Pulmonary artery endothelial cell (primary cell): Measurements from ENCODE around the gene CCZ1B. TPM values are rescaled to one million over a fixed set of nuclear protein-coding genes. Genes with fewer than 3 reads are reported as not detected.
"Not testable (repeated sequence)": the region's sequence is repeated elsewhere in the genome, so short reads cannot be mapped to it uniquely, and the experiment has no call there.

Experiments
- DNase-seq: peaks from one replicate; pipeline ENCODE4 v3.0.0-alpha.2; 2011; ENCODE audit warnings: low read depth, low spot score
- total RNA-seq: library from RNA; depleted of rRNA; stranded (reverse); fragments of >200 nt; gene quantifications from 2 replicates; pipeline ENCODE4 v1.2.3, GENCODE V29; 2014

CCZ1B gene
- 57.1 and 60.9 TPM in 2 replicates for total RNA-seq

GRCh38 chr7:6826151-6826550 lies at the start of gene CCZ1B:
Gene CCZ1B, minus strand, starts transcription at chr7:6826275. Its CDS starts 78 bp downstream, at chr7:6826197.
- peak; percentile 8 for DNase-seq

- DNase-seq = not testable (repeated sequence)
Measured at GRCh38 chr7:6875022-6875421, 48.9 kb upstream of the CCZ1B start.

GRCh38 chr7:6872246-6872945 lies 46.3 kb upstream of the CCZ1B start:
- DNase-seq = not testable (repeated sequence)

GRCh38 chr7:6871421-6872144 lies 45.5 kb upstream of the CCZ1B start:
- DNase-seq = not testable (repeated sequence)

- not testable (repeated sequence) for DNase-seq
Measured at GRCh38 chr7:6864751-6865150, 38.7 kb upstream of the CCZ1B start.

GRCh38 chr7:6864188-6864587 lies 38.1 kb upstream of the CCZ1B start:
- not testable (repeated sequence) for DNase-seq

- DNase-seq = not testable (repeated sequence)
Measured at GRCh38 chr7:6862876-6863275, 36.8 kb upstream of the CCZ1B start.

GRCh38 chr7:6857721-6858314 lies 31.7 kb upstream of the CCZ1B start:
- not testable (repeated sequence) for DNase-seq

GRCh38 chr7:6855563-6856131 lies 29.6 kb upstream of the CCZ1B start:
- DNase-seq = not testable (repeated sequence)

- DNase-seq = not testable (repeated sequence)
Measured at GRCh38 chr7:6854747-6855562, 28.9 kb upstream of the CCZ1B start.

- not testable (repeated sequence) for DNase-seq
Measured at GRCh38 chr7:6853681-6854080, 27.6 kb upstream of the CCZ1B start.

GRCh38 chr7:6849127-6849526 lies 23.1 kb upstream of the CCZ1B start:
- DNase-seq = not testable (repeated sequence)

- DNase-seq = not testable (repeated sequence)
Measured at GRCh38 chr7:6847751-6848150, 21.7 kb upstream of the CCZ1B start.

- not testable (repeated sequence) for DNase-seq
Measured at GRCh38 chr7:6845971-6846449, 19.9 kb upstream of the CCZ1B start.

- not testable (repeated sequence) for DNase-seq
Measured at GRCh38 chr7:6843654-6844053, 17.6 kb upstream of the CCZ1B start.

- DNase-seq = not testable (repeated sequence)
Measured at GRCh38 chr7:6843092-6843491, 17.0 kb upstream of the CCZ1B start.

GRCh38 chr7:6842278-6842921 lies 16.3 kb upstream of the CCZ1B start:
- DNase-seq = not testable (repeated sequence)

GRCh38 chr7:6837081-6837480 lies 11.0 kb upstream of the CCZ1B start:
- DNase-seq = not testable (repeated sequence)

- not testable (repeated sequence) for DNase-seq
Measured at GRCh38 chr7:6835521-6835920, 9.4 kb upstream of the CCZ1B start.

- DNase-seq = no peak
Measured at GRCh38 chr7:6833636-6834035, 7.6 kb upstream of the CCZ1B start.
